Ishikawa (cell line): ENCODE measurements around the gene SMPDL3A.

ENCODE experiments used
- CEBPB ChIP-seq: IDR thresholded peaks from 2 replicates; pipeline ENCODE4 v1.6.1; 2012
- CREB1 ChIP-seq: IDR thresholded peaks from 2 replicates; pipeline ENCODE4 v1.6.1; 2012; ENCODE audit warnings: low read depth
- EGR1 ChIP-seq: IDR thresholded peaks from 2 replicates; pipeline ENCODE4 v1.6.1; 2012
- EP300 ChIP-seq: IDR thresholded peaks from 2 replicates; pipeline ENCODE4 v1.6.1; 2012; ENCODE audit warnings: borderline replicate concordance
- FOXM1 ChIP-seq: IDR thresholded peaks from 2 replicates; pipeline ENCODE4 v1.6.1; 2012; ENCODE audit warnings: low read depth, borderline replicate concordance
- NFIC ChIP-seq: IDR thresholded peaks from 2 replicates; pipeline ENCODE4 v1.6.1; 2012
- RAD21 ChIP-seq: IDR thresholded peaks from 2 replicates; pipeline ENCODE4 v1.6.1; 2012; ENCODE audit warnings: low read depth
- TAF1 ChIP-seq: IDR thresholded peaks from 2 replicates; pipeline ENCODE4 v1.6.1; 2012; ENCODE audit warnings: low read depth, mild to moderate bottlenecking
- TCF12 ChIP-seq: IDR thresholded peaks from 2 replicates; pipeline ENCODE4 v1.6.1; 2012; ENCODE audit warnings: low read depth
- TEAD4 ChIP-seq: IDR thresholded peaks from 2 replicates; pipeline ENCODE4 v1.6.1; 2012
- YY1 ChIP-seq: IDR thresholded peaks from 2 replicates; pipeline ENCODE4 v1.6.1; 2012; ENCODE audit warnings: low read depth
- ZBTB7A ChIP-seq: IDR thresholded peaks from 2 replicates; pipeline ENCODE4 v1.6.1; 2012; ENCODE audit warnings: low read depth
- TF ChIP-seq, protein P1 (sequence below): IDR thresholded peaks from 2 replicates; pipeline ENCODE4 v1.6.1; 2012; ENCODE audit warnings: low read depth, mild to moderate bottlenecking
- TF ChIP-seq, protein P2 (sequence below): IDR thresholded peaks from 2 replicates; pipeline ENCODE4 v1.6.1; 2012
- TF ChIP-seq, protein P3 (sequence below): IDR thresholded peaks from 2 replicates; pipeline ENCODE4 v1.6.1; 2012

The SMPDL3A gene

DNA sequence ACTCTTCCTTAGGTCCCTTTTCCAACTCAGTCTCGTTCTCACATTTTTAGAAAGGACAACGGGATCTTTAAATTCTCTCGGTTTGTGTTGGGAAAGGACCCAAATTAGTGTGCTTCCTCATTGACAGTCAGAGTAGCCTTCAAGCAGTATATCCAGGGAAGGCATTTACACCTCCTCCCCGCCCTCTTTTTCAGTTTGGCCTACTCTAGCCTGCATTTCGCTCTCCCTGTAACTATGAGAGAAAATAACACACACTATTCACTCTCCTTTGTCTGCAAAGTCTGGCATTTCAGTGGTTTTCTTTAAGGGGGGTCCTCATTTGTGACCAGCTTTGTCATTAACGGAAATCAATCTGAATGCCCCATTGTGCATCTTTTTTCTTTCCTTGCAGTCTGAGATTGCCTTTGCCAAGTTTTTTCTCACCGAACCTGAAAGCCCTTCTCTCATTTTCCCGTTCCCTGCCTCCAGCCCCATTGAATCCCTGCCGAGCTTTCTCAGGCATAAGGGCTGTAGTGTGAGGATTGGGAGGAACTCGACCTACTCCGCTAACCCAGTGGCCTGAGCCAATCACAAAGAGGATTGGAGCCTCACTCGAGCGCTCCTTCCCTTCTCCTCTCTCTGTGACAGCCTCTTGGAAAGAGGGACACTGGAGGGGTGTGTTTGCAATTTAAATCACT, 9.9 kb upstream of the SMPDL3A start:
- TF ChIP-seq FOXM1 (no peak), TAF1 (no peak), ZBTB7A (no peak), EP300 (no peak)
- TF ChIP-seq, protein P1, sequence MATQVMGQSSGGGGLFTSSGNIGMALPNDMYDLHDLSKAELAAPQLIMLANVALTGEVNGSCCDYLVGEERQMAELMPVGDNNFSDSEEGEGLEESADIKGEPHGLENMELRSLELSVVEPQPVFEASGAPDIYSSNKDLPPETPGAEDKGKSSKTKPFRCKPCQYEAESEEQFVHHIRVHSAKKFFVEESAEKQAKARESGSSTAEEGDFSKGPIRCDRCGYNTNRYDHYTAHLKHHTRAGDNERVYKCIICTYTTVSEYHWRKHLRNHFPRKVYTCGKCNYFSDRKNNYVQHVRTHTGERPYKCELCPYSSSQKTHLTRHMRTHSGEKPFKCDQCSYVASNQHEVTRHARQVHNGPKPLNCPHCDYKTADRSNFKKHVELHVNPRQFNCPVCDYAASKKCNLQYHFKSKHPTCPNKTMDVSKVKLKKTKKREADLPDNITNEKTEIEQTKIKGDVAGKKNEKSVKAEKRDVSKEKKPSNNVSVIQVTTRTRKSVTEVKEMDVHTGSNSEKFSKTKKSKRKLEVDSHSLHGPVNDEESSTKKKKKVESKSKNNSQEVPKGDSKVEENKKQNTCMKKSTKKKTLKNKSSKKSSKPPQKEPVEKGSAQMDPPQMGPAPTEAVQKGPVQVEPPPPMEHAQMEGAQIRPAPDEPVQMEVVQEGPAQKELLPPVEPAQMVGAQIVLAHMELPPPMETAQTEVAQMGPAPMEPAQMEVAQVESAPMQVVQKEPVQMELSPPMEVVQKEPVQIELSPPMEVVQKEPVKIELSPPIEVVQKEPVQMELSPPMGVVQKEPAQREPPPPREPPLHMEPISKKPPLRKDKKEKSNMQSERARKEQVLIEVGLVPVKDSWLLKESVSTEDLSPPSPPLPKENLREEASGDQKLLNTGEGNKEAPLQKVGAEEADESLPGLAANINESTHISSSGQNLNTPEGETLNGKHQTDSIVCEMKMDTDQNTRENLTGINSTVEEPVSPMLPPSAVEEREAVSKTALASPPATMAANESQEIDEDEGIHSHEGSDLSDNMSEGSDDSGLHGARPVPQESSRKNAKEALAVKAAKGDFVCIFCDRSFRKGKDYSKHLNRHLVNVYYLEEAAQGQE: no peak

GRCh38 chr6:122779667-122780066, 9.4 kb upstream of the SMPDL3A start, which contains the start of gene FABP7:
FABP7 (plus strand) TSS chr6:122779716; CDS start chr6:122779795, 79 bp downstream.
- TF ChIP-seq TCF12 (no peak), CREB1 (no peak), ZBTB7A (no peak), EP300 (no peak), TAF1 (no peak), RAD21 (no peak), CEBPB (no peak), EGR1 (no peak)
- TF ChIP-seq, protein P2, sequence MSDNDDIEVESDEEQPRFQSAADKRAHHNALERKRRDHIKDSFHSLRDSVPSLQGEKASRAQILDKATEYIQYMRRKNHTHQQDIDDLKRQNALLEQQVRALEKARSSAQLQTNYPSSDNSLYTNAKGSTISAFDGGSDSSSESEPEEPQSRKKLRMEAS: no peak

- TF ChIP-seq NFIC (no peak), TCF12 (no peak), TAF1 (no peak), YY1 (no peak), CREB1 (no peak), ZBTB7A (no peak), RAD21 (no peak), EGR1 (no peak), FOXM1 (no peak), EP300 (no peak), TEAD4 (no peak), CEBPB (no peak)
- TF ChIP-seq, protein P2: no peak
- TF ChIP-seq, protein P1: no peak
- TF ChIP-seq, protein P3, sequence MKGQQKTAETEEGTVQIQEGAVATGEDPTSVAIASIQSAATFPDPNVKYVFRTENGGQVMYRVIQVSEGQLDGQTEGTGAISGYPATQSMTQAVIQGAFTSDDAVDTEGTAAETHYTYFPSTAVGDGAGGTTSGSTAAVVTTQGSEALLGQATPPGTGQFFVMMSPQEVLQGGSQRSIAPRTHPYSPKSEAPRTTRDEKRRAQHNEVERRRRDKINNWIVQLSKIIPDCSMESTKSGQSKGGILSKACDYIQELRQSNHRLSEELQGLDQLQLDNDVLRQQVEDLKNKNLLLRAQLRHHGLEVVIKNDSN: no peak
Observed at GRCh38 chr6:122780114-122780513, 8.9 kb upstream of the SMPDL3A start.

GRCh38 chr6:122781716-122782115, 7.3 kb upstream of the SMPDL3A start:
- TF ChIP-seq ZBTB7A: no peak
- TF ChIP-seq YY1: no peak
- no peak for TF ChIP-seq RAD21

- TF ChIP-seq TCF12 (no peak), EGR1 (no peak), CREB1 (no peak)
- TF ChIP-seq, protein P3: no peak
- TF ChIP-seq, protein P1: no peak
Observed at GRCh38 chr6:122783401-122783800, 5.7 kb upstream of the SMPDL3A start.
